ENCODE measurements around the gene CBX6. TPM values are rescaled to one million over a fixed set of nuclear protein-coding genes. Genes with fewer than 3 reads are reported as not detected.

CBX6 gene
- total RNA-seq, 2 experiments from 2014 or later: 45.2 to 67.2 TPM

GRCh38 chr22:38872831-38873248 lies 824 bp upstream of the CBX6 start:
- peak overlapping the region; percentile 99 for H2AFZ ChIP-seq (ENCODE audit: low read length)
- H3K4me3 ChIP-seq (ENCODE audit: low read depth, low read length, poor library complexity, severe bottlenecking): peak overlapping the region; percentile 70
- CTCF ChIA-PET (ENCODE audit: unreplicated experiment): no interaction called here
- no peaks in the 10 kb centered on the region for H3K9me3 ChIP-seq (ENCODE audit: low read length)
- BruUV-seq (replicated peaks): no TSS peak
- POLR2A ChIA-PET: no interaction called here
- H3K27ac ChIP-seq (ENCODE audit: low read depth, low read length, poor library complexity, severe bottlenecking): peak overlapping the region; percentile 11
- DNase-seq (ENCODE audit: low spot score): no peak
- peaks cover 24% of the 10 kb centered on the region for H3K36me3 ChIP-seq (ENCODE audit: insufficient read depth, low read length)
- H4K20me1 ChIP-seq (ENCODE audit: insufficient read depth, low read length): peaks cover 9% of the 10 kb centered on the region
- H3K9me2 ChIP-seq (ENCODE audit: insufficient read depth, low read length): no peaks in the 10 kb centered on the region
- intact Hi-C loops (cut with micrococcal nuclease; ENCODE audit: unreplicated experiment): loop anchor here (1.0 to 5.0 kb wide), 2 partner anchors 28 to 444 kb away; partner anchors contain the start of gene RPL3
- H3K79me2 ChIP-seq (ENCODE audit: insufficient read depth, low read depth, low read length): peaks cover 22% of the 10 kb centered on the region
- TF ChIP-seq EZH2phosphoT487 (IDR thresholded peaks at IDR 0.05; ENCODE audit: borderline replicate concordance, low read depth, low read length) (no peak), CTCF (conservative IDR thresholded peaks at IDR 0.05; ENCODE audit: low read length) (no peak)
- peak overlapping the region; percentile 99 for H3K4me2 ChIP-seq (ENCODE audit: low read length)
- peaks cover 41% of the 10 kb centered on the region for H3K4me1 ChIP-seq (ENCODE audit: insufficient read depth, low read length, poor library complexity, severe bottlenecking)

GRCh38 chr22:38871360-38872171 lies 450 bp downstream of the CBX6 start:
- Histone ChIP-seq H3K4me3 (ENCODE audit: low read depth, low read length, poor library complexity, severe bottlenecking) (peak overlapping the region; percentile 82), H3K9me2 (ENCODE audit: insufficient read depth, low read length) (no peaks in the 10 kb centered on the region), H3K4me1 (ENCODE audit: insufficient read depth, low read length, poor library complexity, severe bottlenecking) (peaks cover 41% of the 10 kb centered on the region), H3K9me3 (ENCODE audit: low read length) (no peaks in the 10 kb centered on the region), H3K36me3 (ENCODE audit: insufficient read depth, low read length) (peaks cover 35% of the 10 kb centered on the region), H3K79me2 (ENCODE audit: insufficient read depth, low read depth, low read length) (peaks cover 22% of the 10 kb centered on the region), H3K4me2 (ENCODE audit: low read length) (peak overlapping the region; percentile 92), H4K20me1 (ENCODE audit: insufficient read depth, low read length) (peaks cover 9% of the 10 kb centered on the region), H2AFZ (ENCODE audit: low read length) (0 out of 2 replicates have a peak overlapping the region, but pooled peaks have one; percentile 9), H3K27ac (ENCODE audit: low read depth, low read length, poor library complexity, severe bottlenecking) (peak overlapping the region; percentile 78)
- TF ChIP-seq EZH2phosphoT487 (IDR thresholded peaks at IDR 0.05; ENCODE audit: borderline replicate concordance, low read depth, low read length) (no peak), CTCF (conservative IDR thresholded peaks at IDR 0.05; ENCODE audit: low read length) (no peak)
- no TSS peak for BruUV-seq (replicated peaks)
- peak; percentile 42 for DNase-seq (ENCODE audit: low spot score)
- CTCF ChIA-PET (ENCODE audit: unreplicated experiment): no interaction called here
- POLR2A ChIA-PET: interaction anchor here (0.5 to 1.2 kb wide), 5 partner anchors 11 to 252 kb away, joined by 3 to 4 read pairs (median 3); no protein-coding TSS in a partner anchor
- intact Hi-C loops (cut with micrococcal nuclease; ENCODE audit: unreplicated experiment): loop anchor here (1.0 to 5.0 kb wide), 3 partner anchors 30 to 446 kb away; partner anchors contain the start of gene RPL3

All from OCI-LY7 (cell line).